Stimulated activated CD8-positive, alpha-beta memory T cell treated with anti-CD3 and anti-CD28 coated beads, Interleukin-7, amount 100 ng/mL, for 1 hour (primary cell): ENCODE measurements around the gene THSD7A.

ENCODE experiments used
- DNase-seq, 2 donors: peaks; one replicate each; pipeline ENCODE4 v3.0.0-alpha.2; 2020; ENCODE audit warnings: low read depth in 2 of 2

The THSD7A gene

GRCh38 chr7:11831736-11832495, at the start of gene THSD7A:
Gene THSD7A (minus strand): TSS chr7:11832198. CDS start chr7:11831946, 252 bp downstream.
- no peak for DNase-seq

GRCh38 chr7:11881680-11882079, 49.7 kb upstream of the THSD7A start:
- no peak for DNase-seq

GRCh38 chr7:11875635-11876034, 43.6 kb upstream of the THSD7A start:
- no peak for DNase-seq

- DNase-seq = no peak
Observed at GRCh38 chr7:11865671-11866070, 33.7 kb upstream of the THSD7A start.

GRCh38 chr7:11858622-11859302, 26.8 kb upstream of the THSD7A start:
- DNase-seq = no peak

- no peak for DNase-seq
Observed at GRCh38 chr7:11858026-11858425, 26.0 kb upstream of the THSD7A start.

- DNase-seq = no peak
Observed at GRCh38 chr7:11848251-11848650, 16.3 kb upstream of the THSD7A start.

- no peak for DNase-seq
Observed at GRCh38 chr7:11847336-11847735, 15.3 kb upstream of the THSD7A start.

GRCh38 chr7:11846361-11846955, 14.5 kb upstream of the THSD7A start:
- DNase-seq = no peak

GRCh38 chr7:11843113-11843765, 11.2 kb upstream of the THSD7A start:
- no peak for DNase-seq

GRCh38 chr7:11841657-11842056, 9.7 kb upstream of the THSD7A start:
- DNase-seq = no peak

- no peak for DNase-seq
Observed at GRCh38 chr7:11835260-11835659, 3.3 kb upstream of the THSD7A start.

GRCh38 chr7:11833431-11833830, 1.4 kb upstream of the THSD7A start:
- DNase-seq = no peak

- DNase-seq = no peak
Observed at GRCh38 chr7:11831156-11831735, 752 bp downstream of the THSD7A start.

GRCh38 chr7:11830582-11831155, 1.3 kb downstream of the THSD7A start:
- DNase-seq = no peak

- DNase-seq = no peak
Observed at GRCh38 chr7:11829954-11830353, 2.0 kb downstream of the THSD7A start.

- DNase-seq = no peak
Observed at GRCh38 chr7:11819947-11820346, 12.1 kb downstream of the THSD7A start.

- no peak for DNase-seq
Observed at GRCh38 chr7:11819271-11819670, 12.7 kb downstream of the THSD7A start.

- no peak for DNase-seq
Observed at GRCh38 chr7:11818281-11818680, 13.7 kb downstream of the THSD7A start.

GRCh38 chr7:11817111-11817740, 14.8 kb downstream of the THSD7A start:
- DNase-seq = no peak

- DNase-seq = no peak
Observed at GRCh38 chr7:11811709-11812108, 20.3 kb downstream of the THSD7A start.
